Cardiac muscle cell (in vitro differentiated cells and primary cell): ENCODE results near the gene MUC6. TPM values are rescaled to one million over a fixed set of nuclear protein-coding genes. Genes with fewer than 3 reads are reported as not detected.

Source experiments
- DNase-seq, 2 donors: peaks; one replicate each; pipeline versions ENCODE4 v3.0.0 to v3.0.0-alpha.2; 2010 to 2017; ENCODE audit warnings: low read depth in 1 of 2, low spot score in 1 of 2
- H3K27ac ChIP-seq: fragments of 200-600 bp; sonication (generic); 2 replicates; pipeline ENCODE4 v1.5.1; 2016
- H3K27me3 ChIP-seq: fragments of 200-600 bp; sonication (generic); 2 replicates; pipeline ENCODE4 v1.6.0; 2016; ENCODE audit warnings: control low read depth
- H3K36me3 ChIP-seq: fragments of 200-600 bp; sonication (generic); 2 replicates; pipeline ENCODE4 v1.5.1; 2016; ENCODE audit warnings: control low read depth
- H3K4me1 ChIP-seq: fragments of 200-600 bp; sonication (generic); 2 replicates; pipeline ENCODE4 v1.8.1; 2017; ENCODE audit warnings: low read depth, mild to moderate bottlenecking, mixed run types
- H3K4me3 ChIP-seq: fragments of 200-600 bp; sonication (generic); 2 replicates; pipeline ENCODE4 v1.5.1; 2016; ENCODE audit warnings: mild to moderate bottlenecking
- H3K9me3 ChIP-seq: fragments of 200-600 bp; sonication (generic); 2 replicates; pipeline ENCODE4 v1.5.1; 2017; ENCODE audit warnings: low read depth, mild to moderate bottlenecking, control low read depth
- CTCF ChIP-seq: IDR thresholded peaks from 2 replicates; pipeline ENCODE4 v1.5.1; 2012; ENCODE audit warnings: low read depth, mild to moderate bottlenecking, low read length
- polyA plus RNA-seq: library from polyadenylated mRNA; unstranded; fragments of >200 nt; fragmentation: Nextera tagmentation; extraction: Ambion mirVana; gene quantifications from 2 replicates; pipeline ENCODE4 v1.2.1, GENCODE V29; 2016
- total RNA-seq: library from RNA; depleted of rRNA; stranded (reverse); fragments of >200 nt; gene quantifications from 2 replicates; pipeline ENCODE4 v1.2.3, GENCODE V29; 2016

The MUC6 gene
- total and polyA plus RNA-seq, 2 experiments from 2014 or later: not detected

- Histone ChIP-seq H3K4me3 (no peak overlapping the region), H3K27me3 (no peaks in the 10 kb centered on the region), H3K36me3 (no peaks in the 10 kb centered on the region), H3K27ac (no peak overlapping the region), H3K4me1 (no peaks in the 10 kb centered on the region), H3K9me3 (no peaks in the 10 kb centered on the region)
- no peak for TF ChIP-seq CTCF
- no peak for DNase-seq
Observed at GRCh38 chr11:1038361-1038760, 1.8 kb upstream of the MUC6 start.

GRCh38 chr11:1037506-1038055 lies 1.1 kb upstream of the MUC6 start:
- Histone ChIP-seq H3K27me3 (no peaks in the 10 kb centered on the region), H3K36me3 (no peaks in the 10 kb centered on the region), H3K4me3 (no peak overlapping the region), H3K9me3 (no peaks in the 10 kb centered on the region), H3K4me1 (no peaks in the 10 kb centered on the region), H3K27ac (no peak overlapping the region)
- no peak for DNase-seq
- no peak for TF ChIP-seq CTCF

- H3K27ac ChIP-seq: no peak overlapping the region
- no peaks in the 10 kb centered on the region for H3K9me3 ChIP-seq
- TF ChIP-seq CTCF: no peak
- no peak for DNase-seq
- no peak overlapping the region for H3K4me3 ChIP-seq
- H3K36me3 ChIP-seq: no peaks in the 10 kb centered on the region
- no peaks in the 10 kb centered on the region for H3K4me1 ChIP-seq
- no peaks in the 10 kb centered on the region for H3K27me3 ChIP-seq
Observed at GRCh38 chr11:1036931-1037330, 413 bp upstream of the MUC6 start.

DNA sequence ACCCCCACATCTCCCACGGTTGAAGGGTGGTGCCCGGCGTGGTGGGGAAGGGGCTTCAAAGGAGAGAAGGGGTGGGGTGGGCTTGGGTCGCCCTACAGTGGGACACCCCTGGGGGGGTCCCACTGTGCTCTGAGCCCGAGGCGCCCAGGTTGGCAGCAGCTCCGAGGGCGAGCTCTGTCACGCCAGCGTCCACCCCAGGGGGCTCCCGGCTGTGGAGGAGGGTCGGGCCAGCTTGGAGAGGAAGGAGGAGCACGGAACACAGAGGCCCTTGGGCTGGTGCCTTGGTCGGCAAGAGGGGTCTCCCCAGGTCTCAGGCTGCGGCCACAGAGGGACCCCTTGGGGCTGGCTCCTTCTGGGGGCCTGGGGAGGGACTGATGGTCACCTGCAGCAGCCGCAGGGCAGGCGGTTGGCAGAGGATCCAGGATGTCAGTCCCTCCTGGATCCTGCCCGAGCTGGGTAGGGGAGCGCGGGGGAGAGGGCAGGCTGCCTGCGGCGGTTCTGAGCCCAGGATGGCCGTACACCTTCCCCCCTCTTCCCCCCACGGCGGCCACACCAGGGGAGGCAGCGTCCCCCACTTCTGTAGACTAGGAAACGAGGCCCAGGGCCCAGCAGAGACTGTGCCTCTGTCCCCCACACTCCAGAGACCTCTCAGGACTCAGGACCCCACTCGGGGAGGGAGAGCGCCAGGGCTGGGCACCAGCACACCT lies 788 bp downstream of the MUC6 start:
- H3K27me3 ChIP-seq: no peaks in the 10 kb centered on the region
- H3K36me3 ChIP-seq: no peaks in the 10 kb centered on the region
- no peak overlapping the region for H3K4me3 ChIP-seq
- H3K27ac ChIP-seq: no peak overlapping the region
- DNase-seq: no peak
- TF ChIP-seq CTCF: no peak
- no peaks in the 10 kb centered on the region for H3K9me3 ChIP-seq
- no peaks in the 10 kb centered on the region for H3K4me1 ChIP-seq

DNA sequence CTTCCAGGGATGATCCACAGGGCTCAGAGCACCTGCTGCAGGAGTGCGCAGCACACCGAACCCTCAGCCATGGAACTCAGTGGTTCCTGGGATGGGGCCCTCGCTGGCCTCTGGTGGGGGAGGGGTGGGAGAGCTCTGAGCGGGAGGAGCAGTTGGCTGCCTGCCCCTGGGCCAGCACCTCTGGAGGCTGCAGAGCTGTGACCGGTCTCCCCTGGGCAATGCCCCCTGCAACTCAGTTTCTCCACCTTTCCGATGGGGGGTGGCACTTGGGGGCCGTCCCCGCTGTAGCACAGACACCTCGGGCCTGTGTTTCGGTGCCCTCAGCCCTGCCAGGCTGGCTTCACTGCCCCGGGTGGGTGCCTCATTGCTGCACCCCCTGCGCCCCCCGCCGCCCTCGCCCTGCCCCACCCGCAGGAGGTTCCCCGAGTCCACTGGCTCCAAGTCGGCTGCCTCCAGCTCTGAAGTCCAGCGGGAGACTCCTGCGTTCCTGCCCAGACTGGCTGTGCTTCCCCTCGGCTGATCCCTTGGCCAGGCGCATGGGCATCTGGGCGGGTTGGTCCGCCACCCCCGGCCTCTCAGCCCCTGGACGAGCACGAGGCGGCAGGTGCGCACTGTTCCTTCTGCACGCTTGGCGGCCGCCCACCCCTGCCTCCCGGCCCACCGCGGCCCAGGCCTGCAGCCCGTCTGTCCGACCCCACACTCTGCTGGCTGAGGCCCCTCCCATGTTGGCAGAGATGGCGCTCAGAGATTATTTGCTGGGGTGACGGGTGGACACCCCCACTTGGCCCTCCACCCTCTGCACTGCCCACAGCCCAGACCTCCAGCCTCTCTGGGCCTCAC lies 1.8 kb downstream of the MUC6 start:
- Histone ChIP-seq H3K36me3 (no peaks in the 10 kb centered on the region), H3K27ac (no peak overlapping the region), H3K27me3 (no peaks in the 10 kb centered on the region), H3K9me3 (no peaks in the 10 kb centered on the region), H3K4me1 (no peaks in the 10 kb centered on the region), H3K4me3 (no peak overlapping the region)
- no peak for TF ChIP-seq CTCF
- no peak for DNase-seq
